ENCODE results near the gene DCDC2. TPM values are rescaled to one million over a fixed set of nuclear protein-coding genes. Genes with fewer than 3 reads are reported as not detected.

Gene DCDC2
- total and polyA plus RNA-seq, 2 donors (not counting 3 experiments of a cell fraction or from before 2014, with no cell fraction given): not detected

DNA sequence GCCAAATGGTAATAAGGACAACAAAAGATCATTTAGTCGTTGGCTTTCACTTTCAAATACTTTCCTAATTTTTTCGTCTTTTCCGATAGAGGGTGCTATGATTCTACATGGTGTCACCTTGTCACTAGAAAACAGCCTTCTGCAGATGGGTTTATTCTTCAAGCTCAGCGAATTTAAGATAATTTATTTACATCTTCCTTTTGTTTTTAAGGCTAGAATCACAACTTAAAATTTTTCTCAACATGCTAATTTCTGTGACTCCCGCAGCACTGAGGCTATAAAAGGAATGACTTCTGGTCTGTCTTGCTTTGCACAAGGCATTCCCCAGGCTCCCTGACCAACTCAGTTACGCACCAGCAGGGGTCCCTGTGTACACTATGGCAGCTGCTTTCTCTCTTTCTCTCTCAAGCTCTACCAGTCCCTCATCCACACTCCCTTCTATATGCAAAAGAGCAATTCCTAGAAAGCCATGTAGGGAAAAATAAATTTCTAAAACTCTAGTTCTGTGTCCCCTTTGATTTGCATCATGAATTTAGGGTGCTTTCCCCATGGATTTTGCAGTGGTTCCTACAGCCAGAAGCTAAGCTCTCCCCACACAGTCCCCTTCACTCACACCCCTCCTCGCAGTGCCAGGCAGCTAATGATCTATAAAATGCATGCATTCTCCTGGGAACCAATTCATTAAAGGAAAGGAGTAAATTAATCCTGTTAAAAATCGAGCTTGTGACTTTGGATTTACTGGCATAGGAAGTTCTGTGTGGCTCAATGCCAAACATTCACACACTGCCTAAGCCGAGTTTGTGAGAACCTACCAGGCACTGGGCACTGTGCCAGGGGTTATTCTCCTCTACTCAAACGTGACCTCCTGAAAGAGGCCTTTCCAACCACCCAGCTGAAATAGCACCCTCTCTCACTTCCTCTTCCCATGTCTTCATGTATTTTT lies 74.5 kb downstream of the DCDC2 start:
- H3K27ac ChIP-seq (ENCODE audit: insufficient read depth, low read depth, low read length): no peak overlapping the region
- ChIA-PET CTCF (interaction anchor here (0.9 to 2.4 kb wide), 13 partner anchors 9 to 241 kb away, joined by 3 to 68 read pairs (median 4); no protein-coding TSS in a partner anchor), POLR2A (no interaction called here)
- FAIRE-seq (peak; percentile 78), DNase-seq (ENCODE audit: low read depth, low spot score) (peak; percentile 79)
- no peak overlapping the region for H2AFZ ChIP-seq (ENCODE audit: low read depth, low read length)
- no peaks in the 10 kb centered on the region for H3K9me1 ChIP-seq (replicated peaks; ENCODE audit: control insufficient read depth, extremely low read depth, insufficient read depth, low read length)
- no peaks in the 10 kb centered on the region for H3K27me3 ChIP-seq (ENCODE audit: control insufficient read depth in 2 of 2, insufficient read depth in 2 of 2, low read length in 2 of 2)
- BruUV-seq (replicated peaks): no TSS peak
- no peaks in the 10 kb centered on the region for H3K4me1 ChIP-seq (ENCODE audit: control insufficient read depth, extremely low read depth, insufficient read depth, low read length)
- H4K20me1 ChIP-seq (replicated peaks; ENCODE audit: control insufficient read depth, extremely low read depth, insufficient read depth, low read length): no peaks in the 10 kb centered on the region
- no peaks in the 10 kb centered on the region for H3K36me3 ChIP-seq (ENCODE audit: control insufficient read depth in 2 of 2, extremely low read depth in 1 of 2, insufficient read depth in 2 of 2, low read length in 2 of 2)
- no peak for TF ChIP-seq MAX (IDR thresholded peaks at IDR 0.05; ENCODE audit: insufficient read depth, insufficient read length)
- no peak for TF ChIP-seq MYC (IDR thresholded peaks at IDR 0.05; ENCODE audit: low read depth, low read length)
- TF ChIP-seq FOS (IDR thresholded peaks at IDR 0.05; ENCODE audit: borderline replicate concordance, insufficient read depth, low read length): no peak
- TF ChIP-seq, protein P1, sequence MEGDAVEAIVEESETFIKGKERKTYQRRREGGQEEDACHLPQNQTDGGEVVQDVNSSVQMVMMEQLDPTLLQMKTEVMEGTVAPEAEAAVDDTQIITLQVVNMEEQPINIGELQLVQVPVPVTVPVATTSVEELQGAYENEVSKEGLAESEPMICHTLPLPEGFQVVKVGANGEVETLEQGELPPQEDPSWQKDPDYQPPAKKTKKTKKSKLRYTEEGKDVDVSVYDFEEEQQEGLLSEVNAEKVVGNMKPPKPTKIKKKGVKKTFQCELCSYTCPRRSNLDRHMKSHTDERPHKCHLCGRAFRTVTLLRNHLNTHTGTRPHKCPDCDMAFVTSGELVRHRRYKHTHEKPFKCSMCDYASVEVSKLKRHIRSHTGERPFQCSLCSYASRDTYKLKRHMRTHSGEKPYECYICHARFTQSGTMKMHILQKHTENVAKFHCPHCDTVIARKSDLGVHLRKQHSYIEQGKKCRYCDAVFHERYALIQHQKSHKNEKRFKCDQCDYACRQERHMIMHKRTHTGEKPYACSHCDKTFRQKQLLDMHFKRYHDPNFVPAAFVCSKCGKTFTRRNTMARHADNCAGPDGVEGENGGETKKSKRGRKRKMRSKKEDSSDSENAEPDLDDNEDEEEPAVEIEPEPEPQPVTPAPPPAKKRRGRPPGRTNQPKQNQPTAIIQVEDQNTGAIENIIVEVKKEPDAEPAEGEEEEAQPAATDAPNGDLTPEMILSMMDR (IDR thresholded peaks at IDR 0.05; ENCODE audit: extremely low read depth in 1 of 2, insufficient read depth in 1 of 2, low read depth in 1 of 2, low read length in 2 of 2): peak; percentile 43 to 57
- H3K79me2 ChIP-seq (ENCODE audit: control insufficient read depth, insufficient read depth, low read length): no peaks in the 10 kb centered on the region
- H3K4me3 ChIP-seq (replicated peaks in 1 of 3; ENCODE audit: insufficient read depth in 1 of 3, low read depth in 1 of 3, low read length in 3 of 3): no peak overlapping the region
- dilution Hi-C loops (cut with MboI; ENCODE audit: extremely low pct_ligation_motif_present, low sequenced_read_pairs) (no loop called here), intact Hi-C loops (cut with micrococcal nuclease) (loop anchor here (2.0 to 10.0 kb wide), 2 partner anchors 75 to 411 kb away; partner anchors contain the start of gene DCDC2)
- H3K9me3 ChIP-seq (replicated peaks; ENCODE audit: control insufficient read depth, insufficient read depth, low read length): no peaks in the 10 kb centered on the region
- no peak overlapping the region for H3K9ac ChIP-seq (replicated peaks; ENCODE audit: extremely low read depth, insufficient read depth, low read length)
- peak overlapping the region; percentile 25 for H3K4me2 ChIP-seq (ENCODE audit: insufficient read depth, low read length)
